ENCODE data around the gene COA1. TPM values are rescaled to one million over a fixed set of nuclear protein-coding genes. Genes with fewer than 3 reads are reported as not detected.
A peak's percentile ranks its signal among the peaks of the same experiment; 100 is the strongest.

Gene COA1
- total and polyA plus RNA-seq, 2 donors (not counting 1 experiment from before 2014, with no cell fraction given), result 28.7 to 72.7 TPM

DNA sequence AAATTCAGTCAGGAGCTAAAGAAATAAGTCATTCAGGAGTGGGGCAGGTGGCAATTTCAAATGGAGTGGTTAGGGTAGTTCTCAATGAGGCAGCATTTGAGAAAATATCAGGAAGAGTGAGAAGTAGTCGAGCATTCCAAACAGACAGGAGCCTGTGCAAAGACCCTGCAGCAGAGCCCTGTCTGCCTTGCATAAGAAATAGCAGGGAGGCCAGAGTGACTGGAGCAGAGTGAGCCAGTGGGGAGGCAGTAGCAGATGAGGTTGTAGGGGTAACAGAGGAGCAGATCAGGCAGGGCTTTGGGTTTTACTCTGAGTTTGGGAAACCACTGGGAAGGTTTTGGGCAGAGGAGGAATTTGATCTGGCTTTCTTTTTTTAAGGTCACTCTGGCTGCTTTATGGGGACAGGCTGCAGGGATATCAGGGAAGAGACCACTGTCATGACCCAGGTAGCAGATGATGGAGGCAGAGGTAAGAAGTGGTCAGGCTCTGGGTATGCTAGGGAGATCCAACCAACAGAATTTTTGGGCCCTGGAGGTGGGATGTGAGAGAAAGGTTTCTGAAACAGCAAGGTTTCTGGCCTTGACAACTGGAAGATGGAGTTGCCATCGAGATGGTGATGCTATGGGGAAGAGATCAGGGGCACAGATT, 27.9 kb upstream of the COA1 start:
- Histone ChIP-seq H3K27me3 (replicated peaks in 1 of 4; ENCODE audit: control extremely low read depth in 1 of 4, control insufficient read depth in 3 of 4, insufficient read depth in 4 of 4, low read length in 3 of 4) (peaks cover 0 to 7% (median 3%) of the 10 kb centered on the region in 4 experiments), H3K4me3 (ENCODE audit: control extremely low read depth in 1 of 5, extremely low read depth in 1 of 5, insufficient read depth in 1 of 5, low read depth in 2 of 5, low read length in 4 of 5) (no peak overlapping the region), H3K9me3 (ENCODE audit: control extremely low read depth in 1 of 3, control insufficient read depth in 2 of 3, insufficient read depth in 1 of 3, low read length in 2 of 3) (peaks cover 0 to 2% (median 0%) of the 10 kb centered on the region in 3 donors), H4K20me1 (ENCODE audit: control insufficient read depth, insufficient read depth, low read length, poor library complexity, severe bottlenecking) (no peaks in the 10 kb centered on the region), H3K4me2 (replicated peaks; ENCODE audit: low read depth, low read length, poor library complexity, severe bottlenecking) (no peak overlapping the region), H3K27ac (ENCODE audit: low read length in 2 of 2) (no peak overlapping the region), H3K36me3 (replicated peaks in 1 of 2; ENCODE audit: control extremely low read depth in 1 of 2, control insufficient read depth in 1 of 2, extremely low read depth in 1 of 2, insufficient read depth in 2 of 2, low read length in 1 of 2) (no peaks in the 10 kb centered on the region), H3K9ac (ENCODE audit: low read length) (no peak overlapping the region), H2AFZ (ENCODE audit: insufficient read depth, low read depth, low read length, poor library complexity, severe bottlenecking) (no peak overlapping the region), H3K4me1 (ENCODE audit: control insufficient read depth in 2 of 2, insufficient read depth in 2 of 2, low read length in 2 of 2) (peaks cover 9 to 10% of the 10 kb centered on the region in 2 donors), H3K79me2 (ENCODE audit: control insufficient read depth, insufficient read depth, low read length) (no peaks in the 10 kb centered on the region)
- Mint-ChIP-seq H3K27me3 (peaks cover 11% of the 10 kb centered on the region), H3K4me1 (peaks cover 19% of the 10 kb centered on the region), H3K4me3 (peak overlapping the region; percentile 68), H3K9me3 (ENCODE audit: insufficient read depth) (no peaks in the 10 kb centered on the region), H3K27ac (peak overlapping the region; percentile 18)
- ChIA-PET POLR2A (no interaction called here), CTCF (no interaction called here)
- ATAC-seq (ENCODE audit: low read depth) (no peak), DNase-seq (no peak)
- intact Hi-C loops (cut with micrococcal nuclease), result no loop called here
- WGBS (ENCODE audit: insufficient coverage), result 88% methylated on average over 2 of the region's 2 CpGs
- no peak for TF ChIP-seq EZH2 (IDR thresholded peaks at IDR 0.05; ENCODE audit: borderline replicate concordance, insufficient read depth, low read depth, low read length, poor library complexity, severe bottlenecking)
- TF ChIP-seq, protein P1, sequence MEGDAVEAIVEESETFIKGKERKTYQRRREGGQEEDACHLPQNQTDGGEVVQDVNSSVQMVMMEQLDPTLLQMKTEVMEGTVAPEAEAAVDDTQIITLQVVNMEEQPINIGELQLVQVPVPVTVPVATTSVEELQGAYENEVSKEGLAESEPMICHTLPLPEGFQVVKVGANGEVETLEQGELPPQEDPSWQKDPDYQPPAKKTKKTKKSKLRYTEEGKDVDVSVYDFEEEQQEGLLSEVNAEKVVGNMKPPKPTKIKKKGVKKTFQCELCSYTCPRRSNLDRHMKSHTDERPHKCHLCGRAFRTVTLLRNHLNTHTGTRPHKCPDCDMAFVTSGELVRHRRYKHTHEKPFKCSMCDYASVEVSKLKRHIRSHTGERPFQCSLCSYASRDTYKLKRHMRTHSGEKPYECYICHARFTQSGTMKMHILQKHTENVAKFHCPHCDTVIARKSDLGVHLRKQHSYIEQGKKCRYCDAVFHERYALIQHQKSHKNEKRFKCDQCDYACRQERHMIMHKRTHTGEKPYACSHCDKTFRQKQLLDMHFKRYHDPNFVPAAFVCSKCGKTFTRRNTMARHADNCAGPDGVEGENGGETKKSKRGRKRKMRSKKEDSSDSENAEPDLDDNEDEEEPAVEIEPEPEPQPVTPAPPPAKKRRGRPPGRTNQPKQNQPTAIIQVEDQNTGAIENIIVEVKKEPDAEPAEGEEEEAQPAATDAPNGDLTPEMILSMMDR (IDR thresholded peaks at IDR 0.05), result no peak

DNA sequence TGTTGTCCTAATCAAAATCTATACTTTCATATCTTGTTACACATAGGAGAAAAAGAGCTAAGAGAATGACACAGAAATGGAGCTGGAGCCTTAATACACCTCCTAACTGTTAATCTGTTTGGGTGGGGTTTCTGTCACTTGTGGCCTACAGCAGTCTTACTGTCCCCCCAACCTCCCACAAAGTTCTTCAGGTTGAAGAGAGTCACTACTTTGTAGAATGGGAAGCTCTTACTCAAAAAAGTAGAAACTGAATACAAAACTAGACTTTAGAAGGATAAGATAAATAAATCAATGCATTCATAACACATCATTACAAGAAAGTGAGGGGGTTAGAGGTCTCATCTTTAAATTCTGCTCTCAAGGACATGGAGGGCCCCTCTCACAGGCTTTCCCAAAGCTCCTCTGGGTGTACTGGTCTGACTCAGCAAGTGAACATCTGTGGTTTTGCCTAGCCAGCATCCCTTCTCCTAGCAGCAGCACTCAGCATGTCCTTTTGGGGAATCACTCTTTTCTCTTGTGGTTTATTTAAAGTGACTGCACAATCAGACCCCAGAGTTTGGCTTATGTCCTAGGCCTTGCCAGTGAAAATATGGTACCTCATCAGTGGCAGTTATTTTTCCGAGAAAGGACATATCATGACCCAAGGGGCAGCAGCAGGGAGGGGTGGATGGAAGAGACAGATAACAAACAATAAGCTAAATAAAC, 27.2 kb upstream of the COA1 start:
- DNase-seq (no peak), ATAC-seq (ENCODE audit: low read depth) (no peak)
- peak overlapping the region; percentile 18 for H3K27ac Mint-ChIP-seq
- H4K20me1 ChIP-seq (ENCODE audit: control insufficient read depth, insufficient read depth, low read length, poor library complexity, severe bottlenecking), result no peaks in the 10 kb centered on the region
- H3K36me3 ChIP-seq (replicated peaks in 1 of 2; ENCODE audit: control extremely low read depth in 1 of 2, control insufficient read depth in 1 of 2, extremely low read depth in 1 of 2, insufficient read depth in 2 of 2, low read length in 1 of 2), result no peaks in the 10 kb centered on the region
- H3K4me2 ChIP-seq (replicated peaks; ENCODE audit: low read depth, low read length, poor library complexity, severe bottlenecking), result no peak overlapping the region
- peaks cover 16% of the 10 kb centered on the region for H3K4me1 Mint-ChIP-seq
- no peaks in the 10 kb centered on the region for H3K79me2 ChIP-seq (ENCODE audit: control insufficient read depth, insufficient read depth, low read length)
- H3K9me3 ChIP-seq (ENCODE audit: control extremely low read depth in 1 of 3, control insufficient read depth in 2 of 3, insufficient read depth in 1 of 3, low read length in 2 of 3), result peaks cover 0 to 2% (median 0%) of the 10 kb centered on the region in 3 donors
- H3K4me1 ChIP-seq (ENCODE audit: control insufficient read depth in 2 of 2, insufficient read depth in 2 of 2, low read length in 2 of 2), result peaks cover 9 to 10% of the 10 kb centered on the region in 2 donors
- H3K4me3 ChIP-seq (ENCODE audit: control extremely low read depth in 1 of 5, extremely low read depth in 1 of 5, insufficient read depth in 1 of 5, low read depth in 2 of 5, low read length in 4 of 5), result no peak overlapping the region
- CTCF ChIA-PET, result no interaction called here
- H3K9me3 Mint-ChIP-seq (ENCODE audit: insufficient read depth), result no peaks in the 10 kb centered on the region
- peaks cover 0 to 7% (median 3%) of the 10 kb centered on the region in 4 experiments for H3K27me3 ChIP-seq (replicated peaks in 1 of 4; ENCODE audit: control extremely low read depth in 1 of 4, control insufficient read depth in 3 of 4, insufficient read depth in 4 of 4, low read length in 3 of 4)
- intact Hi-C loops (cut with micrococcal nuclease), result no loop called here
- POLR2A ChIA-PET, result interaction anchor here (0.5 kb wide), 1 partner anchor 263 kb away, joined by 4 read pairs; no protein-coding TSS in a partner anchor
- H3K9ac ChIP-seq (ENCODE audit: low read length), result no peak overlapping the region
- peaks cover 11% of the 10 kb centered on the region for H3K27me3 Mint-ChIP-seq
- H2AFZ ChIP-seq (ENCODE audit: insufficient read depth, low read depth, low read length, poor library complexity, severe bottlenecking), result no peak overlapping the region
- TF ChIP-seq, protein P1 (IDR thresholded peaks at IDR 0.05), result no peak
- TF ChIP-seq EZH2 (IDR thresholded peaks at IDR 0.05; ENCODE audit: borderline replicate concordance, insufficient read depth, low read depth, low read length, poor library complexity, severe bottlenecking), result no peak
- H3K27ac ChIP-seq (ENCODE audit: low read length in 2 of 2), result no peak overlapping the region
- WGBS (ENCODE audit: insufficient coverage), result no CpG with 5 or more reads among the region's 1 CpG
- H3K4me3 Mint-ChIP-seq, result peak overlapping the region; percentile 68
